ENCODE measurements around the gene DAPL1.
A peak's percentile ranks its signal among the peaks of the same experiment; 100 is the strongest.

Gene DAPL1

GRCh38 chr2:158795195-158795924, at the start of gene DAPL1:
Gene DAPL1 (plus strand): TSS chr2:158795317. CDS start chr2:158795373, 56 bp downstream.
- no peak for DNase-seq (ENCODE audit: low spot score)

- DNase-seq (ENCODE audit: low spot score), result no peak
Observed at GRCh38 chr2:158745866-158746382, 49.2 kb upstream of the DAPL1 start.

- no peak for DNase-seq (ENCODE audit: low spot score)
Observed at GRCh38 chr2:158746488-158746887, 48.6 kb upstream of the DAPL1 start.

- DNase-seq (ENCODE audit: low spot score), result no peak
Observed at GRCh38 chr2:158747281-158747680, 47.8 kb upstream of the DAPL1 start.

GRCh38 chr2:158748926-158749590, 46.1 kb upstream of the DAPL1 start:
- DNase-seq (ENCODE audit: low spot score), result no peak

GRCh38 chr2:158750458-158751125, 44.5 kb upstream of the DAPL1 start:
- no peak for DNase-seq (ENCODE audit: low spot score)

- peak; percentile 57 for DNase-seq (ENCODE audit: low spot score)
Observed at GRCh38 chr2:158753641-158754611, 41.2 kb upstream of the DAPL1 start.

GRCh38 chr2:158755310-158756087, 39.6 kb upstream of the DAPL1 start:
- DNase-seq (ENCODE audit: low spot score), result no peak

GRCh38 chr2:158756331-158756730, 38.8 kb upstream of the DAPL1 start:
- no peak for DNase-seq (ENCODE audit: low spot score)

- no peak for DNase-seq (ENCODE audit: low spot score)
Observed at GRCh38 chr2:158756976-158757375, 38.1 kb upstream of the DAPL1 start.

- DNase-seq (ENCODE audit: low spot score), result no peak
Observed at GRCh38 chr2:158760887-158761286, 34.2 kb upstream of the DAPL1 start.

GRCh38 chr2:158761621-158762020, 33.5 kb upstream of the DAPL1 start:
- no peak for DNase-seq (ENCODE audit: low spot score)

GRCh38 chr2:158762336-158762735, 32.8 kb upstream of the DAPL1 start:
- no peak for DNase-seq (ENCODE audit: low spot score)

- no peak for DNase-seq (ENCODE audit: low spot score)
Observed at GRCh38 chr2:158766524-158766923, 28.6 kb upstream of the DAPL1 start.

- DNase-seq (ENCODE audit: low spot score), result no peak
Observed at GRCh38 chr2:158772306-158773078, 22.6 kb upstream of the DAPL1 start.

GRCh38 chr2:158773121-158773520, 22.0 kb upstream of the DAPL1 start:
- no peak for DNase-seq (ENCODE audit: low spot score)

GRCh38 chr2:158774681-158775080, 20.4 kb upstream of the DAPL1 start:
- DNase-seq (ENCODE audit: low spot score), result no peak

GRCh38 chr2:158775273-158776027, 19.7 kb upstream of the DAPL1 start:
- no peak for DNase-seq (ENCODE audit: low spot score)

GRCh38 chr2:158776231-158776630, 18.9 kb upstream of the DAPL1 start:
- DNase-seq (ENCODE audit: low spot score), result no peak
